IPS DF 4.7 (cell line): Measurements from ENCODE around the gene UBE2E1.

ENCODE experiments used
- DNase-seq: peaks from one replicate; pipeline ENCODE4 v3.0.0-alpha.2; 2013; ENCODE audit warnings: low spot score; ENCODE audit errors: extremely low read depth

Gene UBE2E1

GRCh38 chr3:23820888-23821287 lies 15.1 kb downstream of the UBE2E1 start:
- DNase-seq, result no peak

GRCh38 chr3:23821858-23822257 lies 16.1 kb downstream of the UBE2E1 start:
- no peak for DNase-seq

GRCh38 chr3:23822559-23822958 lies 16.8 kb downstream of the UBE2E1 start:
- no peak for DNase-seq

GRCh38 chr3:23823620-23824019 lies 17.9 kb downstream of the UBE2E1 start:
- DNase-seq, result no peak

- DNase-seq, result no peak
These were observed 19.1 kb downstream of the UBE2E1 start for GRCh38 chr3:23824699-23825444.

GRCh38 chr3:23825802-23826201 lies 20.0 kb downstream of the UBE2E1 start:
- DNase-seq, result no peak

- no peak for DNase-seq
These were observed 20.8 kb downstream of the UBE2E1 start for GRCh38 chr3:23826382-23827064.

- DNase-seq, result no peak
These were observed 23.6 kb downstream of the UBE2E1 start for GRCh38 chr3:23829242-23829934.

- DNase-seq, result no peak
These were observed 25.2 kb downstream of the UBE2E1 start for GRCh38 chr3:23830869-23831484.

- DNase-seq, result no peak
These were observed 26.0 kb downstream of the UBE2E1 start for GRCh38 chr3:23831517-23832394.

- no peak for DNase-seq
These were observed 26.8 kb downstream of the UBE2E1 start for GRCh38 chr3:23832523-23832922.

GRCh38 chr3:23834082-23834870 lies 28.5 kb downstream of the UBE2E1 start:
- no peak for DNase-seq

GRCh38 chr3:23835087-23835486 lies 29.3 kb downstream of the UBE2E1 start:
- DNase-seq, result no peak

- no peak for DNase-seq
These were observed 30.0 kb downstream of the UBE2E1 start for GRCh38 chr3:23835802-23836201.

GRCh38 chr3:23836536-23837230 lies 30.9 kb downstream of the UBE2E1 start:
- DNase-seq, result no peak

- no peak for DNase-seq
These were observed 31.5 kb downstream of the UBE2E1 start for GRCh38 chr3:23837286-23837685.

- no peak for DNase-seq
These were observed 31.9 kb downstream of the UBE2E1 start for GRCh38 chr3:23837691-23838090.

GRCh38 chr3:23840521-23840920 lies 34.8 kb downstream of the UBE2E1 start:
- no peak for DNase-seq

GRCh38 chr3:23843869-23844268 lies 38.1 kb downstream of the UBE2E1 start:
- no peak for DNase-seq
